RCC 7860 (cell line): ENCODE results near the gene MATN1.

Experiments
- DNase-seq: peaks from one replicate; pipeline ENCODE4 v3.0.0-alpha.2; 2015; ENCODE audit warnings: low spot score
- FAIRE-seq: peaks from 2 replicates; lab custom pipeline; 2012; peaks lifted over from hg19 to GRCh38; lab: Jason Lieb, UNC

MATN1 gene

DNA sequence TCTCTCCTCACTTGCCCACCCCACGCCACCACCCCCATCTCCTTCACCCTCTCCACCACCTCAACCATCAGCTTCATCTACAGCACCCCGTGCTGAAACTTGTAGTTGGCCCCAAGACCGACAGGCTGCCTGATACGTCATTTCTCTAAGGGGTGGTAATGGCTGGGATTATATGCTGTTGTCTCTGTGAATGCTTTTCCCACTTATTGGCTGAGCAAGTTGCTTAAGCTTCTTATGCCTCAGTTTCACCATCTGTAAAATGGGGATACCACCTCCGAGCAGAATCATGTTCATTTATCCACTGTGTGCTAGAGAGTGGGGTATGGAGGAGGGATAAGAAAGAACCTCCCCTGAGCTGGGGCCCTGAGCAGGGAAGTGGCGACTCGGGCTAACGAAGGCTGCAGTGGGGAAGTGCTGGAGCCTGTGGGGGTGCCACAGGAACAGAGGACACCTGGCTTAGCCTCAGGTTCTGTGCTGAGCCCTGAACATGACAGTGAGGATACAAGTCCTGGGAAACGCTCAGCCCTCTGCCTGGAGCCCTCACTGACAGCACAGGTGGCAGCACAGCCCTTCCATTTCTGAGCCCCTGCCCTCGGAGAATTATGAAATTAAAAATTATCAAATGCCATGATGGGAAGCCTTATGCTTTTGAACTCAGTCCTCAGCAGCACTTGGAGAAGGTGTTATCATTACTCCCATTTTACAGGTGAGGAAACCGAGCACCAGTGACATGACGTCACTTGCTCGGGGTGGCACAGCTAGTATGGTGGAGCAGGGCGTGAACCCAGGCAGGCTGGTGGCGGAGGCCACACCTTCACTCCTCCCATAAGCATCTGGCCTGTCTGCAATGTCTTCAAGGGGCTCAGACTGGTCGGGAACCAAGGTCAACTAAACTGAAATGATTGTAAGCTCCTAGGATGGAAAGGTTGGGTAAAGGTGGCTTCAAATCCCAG, 2.8 kb downstream of the MATN1 start:
- no peak for DNase-seq
- FAIRE-seq = no peak

GRCh38 chr1:30719406-30720270, 3.7 kb downstream of the MATN1 start:
- peak; percentile 47 for DNase-seq
- no peak for FAIRE-seq

DNA sequence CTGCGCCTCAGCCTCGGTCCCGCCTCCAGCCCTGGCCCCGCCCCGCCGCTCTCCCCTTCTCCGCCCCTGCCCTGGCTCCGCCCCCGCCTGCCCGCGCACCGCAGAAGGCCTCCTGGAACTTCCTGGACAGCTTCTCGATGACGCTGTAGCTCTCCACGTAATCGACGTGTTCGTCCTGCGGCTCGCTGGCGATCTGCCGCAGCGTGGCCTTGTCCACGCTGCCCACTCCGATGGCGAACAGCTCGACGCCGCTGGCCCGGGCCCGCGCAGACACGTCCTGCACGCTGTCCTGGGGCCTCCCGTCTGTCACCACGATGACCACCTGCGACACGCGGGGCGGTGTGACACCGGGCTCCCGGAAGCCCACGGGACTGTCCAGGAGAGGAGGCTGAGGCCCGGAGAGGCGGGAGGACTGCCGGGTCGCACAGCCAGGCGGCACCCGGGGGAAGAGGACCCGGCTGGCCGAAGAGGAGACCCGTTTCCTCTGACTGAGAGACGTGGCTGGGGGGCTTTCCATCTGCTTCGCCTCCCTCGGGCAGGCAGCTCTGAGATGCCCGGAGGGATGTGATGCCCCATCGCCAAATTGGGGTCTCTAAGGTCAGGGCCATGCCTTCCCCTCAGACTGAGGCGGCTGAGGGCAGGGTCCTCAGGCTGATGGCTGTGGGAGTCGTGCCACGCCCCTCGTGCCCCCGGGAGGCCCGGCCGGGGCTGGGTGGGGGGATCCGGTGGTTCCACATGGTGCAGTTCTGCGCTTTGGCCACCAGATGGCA, 4.6 kb downstream of the MATN1 start:
- DNase-seq = peak; percentile 94
- no peak for FAIRE-seq

DNA sequence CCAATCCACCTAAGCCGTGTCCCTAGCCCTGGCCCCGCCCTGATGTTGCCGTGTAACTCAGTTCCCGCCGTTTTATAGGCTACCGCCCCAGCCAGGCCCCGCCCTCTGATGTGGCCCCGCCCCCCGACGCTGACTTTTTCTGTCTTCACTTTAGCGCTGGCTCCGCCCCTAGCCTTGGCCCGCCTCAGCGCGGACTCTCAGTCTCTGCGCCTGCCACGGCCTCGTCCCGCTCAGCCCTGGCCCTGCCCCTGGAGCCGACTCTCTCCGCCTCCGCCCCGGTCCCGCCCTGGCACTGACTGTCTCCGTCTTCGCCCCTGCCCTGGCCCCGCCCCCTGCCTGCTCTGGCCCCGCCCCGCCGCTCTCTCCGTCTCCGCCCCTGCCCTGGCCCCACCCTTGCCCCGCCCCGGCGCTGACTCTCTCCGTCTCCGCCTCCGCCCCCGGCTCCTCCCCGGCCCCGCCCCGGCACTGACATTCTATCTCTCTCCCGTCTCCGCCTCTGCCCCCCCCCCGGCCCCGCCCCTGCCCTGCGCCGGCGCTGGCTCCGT, 5.2 kb downstream of the MATN1 start:
- FAIRE-seq (peak; percentile 80), DNase-seq (peak; percentile 97)

DNA sequence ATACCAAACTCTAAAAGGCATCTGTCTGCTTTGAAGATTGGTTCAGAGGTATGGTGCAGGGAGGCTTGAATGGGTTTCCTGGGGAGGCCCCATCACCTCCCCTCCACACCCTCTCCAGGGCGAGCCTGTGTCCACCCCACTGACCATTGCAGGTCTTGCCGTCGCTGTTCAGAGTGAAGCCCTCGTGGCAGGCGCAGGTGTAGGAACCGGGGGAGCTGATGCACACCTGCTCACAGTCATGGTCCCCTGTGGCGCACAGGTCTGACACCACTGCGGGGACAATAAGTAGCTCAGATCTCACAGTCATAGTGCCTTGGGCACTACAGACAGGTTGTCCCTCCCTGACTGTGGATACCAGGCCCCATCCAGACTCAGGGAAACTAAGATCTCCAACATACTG, 6.7 kb downstream of the MATN1 start:
- FAIRE-seq (no peak), DNase-seq (no peak)

DNA sequence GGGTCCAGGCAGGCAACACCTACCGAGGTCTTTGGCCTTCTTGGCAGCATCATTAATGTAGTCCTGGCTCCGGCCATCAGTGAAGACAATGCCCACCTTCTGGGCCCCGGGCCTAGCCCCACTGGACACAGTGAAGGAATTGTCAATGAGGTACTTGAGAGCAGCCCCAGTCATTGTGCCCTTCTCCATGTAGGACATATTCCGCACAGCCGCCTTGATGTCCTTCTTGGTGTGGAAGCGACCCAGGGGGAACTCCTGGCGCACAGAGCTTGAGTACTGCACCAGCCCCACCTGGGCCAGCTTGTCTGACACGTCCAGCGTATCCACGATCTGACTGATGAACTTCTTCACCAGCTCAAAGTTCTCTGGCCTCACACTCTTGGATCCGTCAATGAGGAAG, 7.5 kb downstream of the MATN1 start:
- DNase-seq (no peak), FAIRE-seq (no peak)

GRCh38 chr1:30715216-30715615, 8.2 kb downstream of the MATN1 start:
- DNase-seq (peak; percentile 3), FAIRE-seq (no peak)

- DNase-seq (no peak), FAIRE-seq (no peak)
These were observed 8.8 kb downstream of the MATN1 start for GRCh38 chr1:30714536-30715090.

DNA sequence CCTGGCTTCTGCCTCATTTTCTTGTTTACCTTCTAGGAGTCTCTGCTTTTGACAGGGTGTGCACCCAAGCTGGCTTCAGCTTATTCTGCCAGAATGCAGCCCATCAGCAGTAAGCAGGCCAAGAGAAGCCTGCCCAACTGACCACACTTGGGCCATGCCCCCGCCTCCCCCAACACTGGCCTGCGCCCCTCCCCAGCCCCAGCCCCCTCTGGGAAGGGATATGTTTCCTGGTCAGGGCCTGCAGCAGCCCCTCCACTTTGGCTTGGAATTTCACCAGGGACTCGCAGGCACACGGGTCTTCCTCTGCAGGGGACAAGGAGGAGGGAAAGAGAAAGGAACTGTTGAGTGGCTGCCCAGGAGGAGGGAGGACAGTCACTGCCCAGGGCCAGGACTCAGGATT, 9.4 kb downstream of the MATN1 start:
- DNase-seq (no peak), FAIRE-seq (no peak)

GRCh38 chr1:30713311-30713710, 10.1 kb downstream of the MATN1 start:
- FAIRE-seq (no peak), DNase-seq (no peak)

DNA sequence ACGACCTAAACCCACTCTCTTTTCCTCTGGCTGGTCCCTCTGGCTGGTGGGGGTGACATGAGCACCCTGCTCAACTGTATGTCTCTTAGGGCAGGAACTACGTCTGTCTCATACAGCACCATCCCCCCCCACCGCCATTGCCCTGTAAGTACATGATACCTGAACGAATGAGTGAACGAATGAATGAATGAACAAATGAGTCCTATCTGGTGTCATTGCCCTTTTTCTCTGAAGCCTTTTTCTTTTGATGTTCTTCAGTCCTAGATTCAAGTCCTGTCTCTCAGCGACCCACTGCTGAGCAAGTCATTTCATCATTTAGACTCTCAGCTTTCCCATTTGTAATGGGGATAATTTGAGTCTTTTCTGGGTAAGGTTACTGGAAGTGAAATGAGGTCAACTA, 10.8 kb downstream of the MATN1 start:
- FAIRE-seq (no peak), DNase-seq (no peak)

DNA sequence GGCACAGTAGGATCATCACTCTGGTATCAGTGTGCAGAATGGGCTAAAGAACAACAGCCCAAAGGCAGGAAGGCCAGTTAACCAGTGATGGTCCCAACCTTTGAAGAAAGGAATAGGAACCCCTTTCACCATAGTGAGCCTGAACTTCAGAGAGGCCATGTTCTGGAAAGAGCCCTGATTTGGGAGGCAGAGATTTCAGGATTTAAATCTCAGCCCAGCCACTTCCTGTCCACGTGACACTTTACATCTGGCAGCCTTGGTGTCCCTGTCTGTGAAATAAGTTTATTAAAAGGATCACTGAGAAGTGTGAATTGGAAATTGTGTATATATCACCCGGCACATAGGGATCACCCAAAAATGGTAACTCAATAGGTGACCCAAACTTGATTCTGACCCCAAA, 13.0 kb downstream of the MATN1 start:
- FAIRE-seq (no peak), DNase-seq (no peak)

- FAIRE-seq = no peak
- no peak for DNase-seq
These were observed 15.0 kb downstream of the MATN1 start for GRCh38 chr1:30708361-30708728.

- DNase-seq (peak; percentile 30), FAIRE-seq (no peak)
These were observed 15.7 kb downstream of the MATN1 start for GRCh38 chr1:30707412-30708360.

- peak; percentile 10 for DNase-seq
- FAIRE-seq = no peak
These were observed 16.9 kb downstream of the MATN1 start for GRCh38 chr1:30706528-30706927.

GRCh38 chr1:30705698-30706097, 17.7 kb downstream of the MATN1 start:
- FAIRE-seq = no peak
- no peak for DNase-seq

DNA sequence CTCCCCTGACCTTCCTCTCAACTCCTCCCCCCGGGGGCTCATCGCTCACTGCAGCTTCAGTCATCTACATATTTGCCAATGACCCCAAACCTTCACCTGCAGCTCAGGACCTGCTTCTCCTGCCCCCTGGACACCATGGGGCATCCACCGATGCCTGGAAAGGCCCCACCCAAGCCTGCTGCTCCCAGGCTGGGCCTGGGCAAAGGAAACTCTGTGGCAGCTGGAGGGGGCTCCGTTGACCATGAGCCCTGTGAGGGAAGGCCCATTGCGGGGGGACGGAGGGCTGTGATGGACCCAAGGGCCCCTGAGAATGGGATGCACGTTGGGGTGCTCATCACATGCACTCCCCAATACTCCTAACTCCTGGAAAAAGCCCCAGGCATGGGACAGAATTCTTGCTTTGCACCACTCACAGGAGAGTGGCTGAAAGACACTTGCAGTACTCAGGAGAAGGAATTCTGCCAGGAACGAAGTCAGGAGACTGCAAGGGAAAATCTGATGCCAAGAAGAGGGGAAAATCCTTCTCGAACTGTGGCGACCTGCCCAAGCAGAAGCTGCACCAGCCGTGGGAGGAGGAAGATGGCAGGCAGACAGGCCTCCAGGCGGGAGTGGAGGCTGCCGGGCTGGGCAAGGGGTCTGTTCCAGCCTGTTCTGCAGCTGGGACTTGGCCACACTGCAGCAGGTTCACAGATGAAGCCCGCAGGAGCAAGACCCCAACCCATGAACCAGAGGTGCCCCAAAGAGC, 18.4 kb downstream of the MATN1 start:
- no peak for DNase-seq
- FAIRE-seq = no peak

DNA sequence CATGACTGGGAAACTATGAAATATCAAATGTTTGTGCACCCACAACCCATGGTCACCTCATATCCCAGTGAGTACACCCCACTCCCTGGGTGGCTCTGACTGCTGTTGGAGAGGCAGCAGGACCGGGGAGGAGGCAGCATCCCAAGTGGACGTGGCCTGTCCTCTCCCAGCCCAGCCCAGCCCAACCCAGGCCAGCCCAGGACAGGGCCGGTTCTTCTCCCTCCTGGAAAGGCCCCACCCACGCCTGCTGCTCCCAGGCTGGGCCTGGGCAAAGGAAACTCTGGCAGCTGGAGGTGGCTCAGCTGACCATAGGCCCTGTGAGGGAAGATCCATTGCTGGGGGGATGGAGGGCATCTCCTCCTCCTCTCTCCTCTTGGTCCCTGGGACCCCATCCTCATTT, 19.1 kb downstream of the MATN1 start:
- no peak for FAIRE-seq

GRCh38 chr1:30702823-30703222, 20.6 kb downstream of the MATN1 start:
- no peak for FAIRE-seq
- DNase-seq = no peak

More for the DNA sequence above, 19.1 kb downstream of the MATN1 start:
- no peak for DNase-seq
